ENCODE data around the gene VASP.

DNA sequence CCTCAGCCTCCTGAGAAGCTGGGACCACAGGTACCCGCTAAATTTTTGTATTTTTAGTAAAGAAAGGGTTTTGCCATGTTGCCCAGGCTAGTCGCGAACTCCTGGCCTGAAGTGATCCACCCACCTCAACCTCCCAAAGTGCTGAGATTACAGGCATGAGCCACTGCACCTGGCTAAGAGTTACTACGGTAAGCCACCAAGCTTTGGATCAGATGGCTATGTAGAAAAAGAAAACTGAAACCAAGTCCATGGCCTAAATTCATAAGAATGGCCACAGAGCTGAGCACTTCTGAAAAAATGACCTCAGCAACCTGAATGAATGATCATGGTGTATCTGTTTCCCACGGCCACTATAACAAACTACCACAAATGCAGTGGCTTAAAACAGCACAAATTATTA lies 67.9 kb downstream of the VASP start:
- TF ChIP-seq EZH2 (IDR thresholded peaks at IDR 0.05; ENCODE audit: low read depth, unreplicated experiment) = no peak
- TF ChIP-seq, protein P1, sequence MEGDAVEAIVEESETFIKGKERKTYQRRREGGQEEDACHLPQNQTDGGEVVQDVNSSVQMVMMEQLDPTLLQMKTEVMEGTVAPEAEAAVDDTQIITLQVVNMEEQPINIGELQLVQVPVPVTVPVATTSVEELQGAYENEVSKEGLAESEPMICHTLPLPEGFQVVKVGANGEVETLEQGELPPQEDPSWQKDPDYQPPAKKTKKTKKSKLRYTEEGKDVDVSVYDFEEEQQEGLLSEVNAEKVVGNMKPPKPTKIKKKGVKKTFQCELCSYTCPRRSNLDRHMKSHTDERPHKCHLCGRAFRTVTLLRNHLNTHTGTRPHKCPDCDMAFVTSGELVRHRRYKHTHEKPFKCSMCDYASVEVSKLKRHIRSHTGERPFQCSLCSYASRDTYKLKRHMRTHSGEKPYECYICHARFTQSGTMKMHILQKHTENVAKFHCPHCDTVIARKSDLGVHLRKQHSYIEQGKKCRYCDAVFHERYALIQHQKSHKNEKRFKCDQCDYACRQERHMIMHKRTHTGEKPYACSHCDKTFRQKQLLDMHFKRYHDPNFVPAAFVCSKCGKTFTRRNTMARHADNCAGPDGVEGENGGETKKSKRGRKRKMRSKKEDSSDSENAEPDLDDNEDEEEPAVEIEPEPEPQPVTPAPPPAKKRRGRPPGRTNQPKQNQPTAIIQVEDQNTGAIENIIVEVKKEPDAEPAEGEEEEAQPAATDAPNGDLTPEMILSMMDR (conservative IDR thresholded peaks at IDR 0.05; ENCODE audit: low read depth in 2 of 2) = no peak
- no peak for TF ChIP-seq EZH2phosphoT487 (IDR thresholded peaks at IDR 0.05; ENCODE audit: unreplicated experiment)

All from GM23338 (cell line).